GM21515 (cell line): ENCODE results near the gene NR3C1.

Source experiments
- ATAC-seq: cut with Tn5 transposase; IDR thresholded peaks from one replicate; pipeline ENCODE4 v1.9.1; 2021; ENCODE audit not compliant: unreplicated experiment

NR3C1 gene

DNA sequence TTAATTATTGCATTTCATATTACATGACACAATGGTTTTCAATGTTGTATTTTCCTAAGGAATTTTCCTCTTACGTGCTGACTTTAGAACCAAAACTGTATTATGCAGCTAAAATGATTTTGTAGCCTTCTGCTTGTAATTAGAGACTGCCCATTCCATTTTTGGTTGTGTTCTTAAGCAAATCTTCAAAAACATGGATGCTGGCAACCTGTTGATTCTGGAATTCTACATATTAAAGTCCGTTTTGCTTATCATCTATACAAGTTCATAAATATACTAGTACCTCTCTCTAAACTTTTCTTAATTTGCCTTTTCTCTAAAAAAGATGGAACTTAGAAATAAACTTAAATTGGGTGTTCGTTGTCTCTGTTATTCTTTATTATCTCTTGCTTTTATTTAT, 88.3 kb downstream of the NR3C1 start:
- ATAC-seq, result no peak

- no peak for ATAC-seq
These were observed 88.8 kb downstream of the NR3C1 start for GRCh38 chr5:143314659-143315058.

DNA sequence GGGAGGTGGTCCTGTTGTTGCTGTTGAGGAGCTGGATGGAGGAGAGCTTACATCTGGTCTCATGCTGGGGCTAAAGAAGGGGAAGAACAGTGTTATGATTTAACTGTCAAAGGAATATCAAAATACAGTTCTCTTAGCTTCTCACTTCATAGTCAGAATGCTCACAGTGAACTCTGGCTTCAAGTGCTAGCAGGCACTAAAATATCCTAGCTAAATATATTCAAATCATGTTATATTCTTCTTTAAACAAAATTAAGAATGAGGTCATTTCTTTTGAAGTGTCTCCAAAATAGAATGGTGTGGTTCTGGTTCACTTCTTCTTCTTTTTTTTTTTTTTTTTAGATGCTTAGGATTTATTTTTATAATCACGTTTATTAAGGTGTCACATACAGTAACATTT, 89.4 kb downstream of the NR3C1 start:
- ATAC-seq, result no peak

GRCh38 chr5:143313298-143313852, 90.1 kb downstream of the NR3C1 start:
- no peak for ATAC-seq

- no peak for ATAC-seq
These were observed 90.7 kb downstream of the NR3C1 start for GRCh38 chr5:143312822-143313221.

- ATAC-seq, result no peak
These were observed 91.5 kb downstream of the NR3C1 start for GRCh38 chr5:143311955-143312354.

- no peak for ATAC-seq
These were observed 92.1 kb downstream of the NR3C1 start for GRCh38 chr5:143311428-143311827.

GRCh38 chr5:143309661-143310431, 93.6 kb downstream of the NR3C1 start:
- ATAC-seq, result no peak

DNA sequence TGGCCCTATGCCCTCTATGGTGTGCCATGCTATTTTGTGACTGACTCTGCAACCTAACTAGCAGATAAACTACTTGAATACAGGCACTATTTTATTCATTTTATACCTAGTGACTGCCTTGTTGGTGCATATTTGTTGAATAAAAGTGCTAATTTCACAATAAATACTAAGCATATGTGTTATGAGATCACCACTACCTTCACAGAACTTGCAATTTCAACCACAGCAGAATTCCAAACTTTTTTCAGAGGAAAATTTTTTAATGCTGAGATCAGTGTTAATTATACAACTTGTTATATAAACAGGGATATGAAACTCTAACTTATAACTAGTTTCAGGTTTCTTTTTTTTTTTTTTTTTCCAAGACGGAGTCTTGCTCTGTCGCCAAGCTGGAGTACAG, 94.8 kb downstream of the NR3C1 start:
- ATAC-seq, result no peak

DNA sequence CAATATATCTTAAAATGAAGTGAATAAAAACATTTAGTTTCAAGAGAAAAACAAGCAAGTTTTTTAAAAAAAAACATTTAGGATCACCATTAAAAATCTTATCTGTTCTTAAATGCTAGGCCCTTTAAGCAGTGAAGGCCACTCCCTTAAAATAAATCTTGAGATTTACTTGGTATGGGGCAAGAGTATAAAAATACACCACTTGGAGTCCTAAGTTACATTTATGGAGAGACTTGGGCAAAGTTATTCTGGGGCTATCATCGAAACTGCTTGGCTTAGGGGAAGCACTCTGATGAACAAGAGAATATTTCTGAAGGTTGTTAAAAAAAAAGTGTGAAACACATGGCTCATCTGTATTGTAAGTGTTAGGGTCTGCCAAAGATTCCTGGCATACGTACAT, 97.4 kb downstream of the NR3C1 start:
- ATAC-seq, result no peak

DNA sequence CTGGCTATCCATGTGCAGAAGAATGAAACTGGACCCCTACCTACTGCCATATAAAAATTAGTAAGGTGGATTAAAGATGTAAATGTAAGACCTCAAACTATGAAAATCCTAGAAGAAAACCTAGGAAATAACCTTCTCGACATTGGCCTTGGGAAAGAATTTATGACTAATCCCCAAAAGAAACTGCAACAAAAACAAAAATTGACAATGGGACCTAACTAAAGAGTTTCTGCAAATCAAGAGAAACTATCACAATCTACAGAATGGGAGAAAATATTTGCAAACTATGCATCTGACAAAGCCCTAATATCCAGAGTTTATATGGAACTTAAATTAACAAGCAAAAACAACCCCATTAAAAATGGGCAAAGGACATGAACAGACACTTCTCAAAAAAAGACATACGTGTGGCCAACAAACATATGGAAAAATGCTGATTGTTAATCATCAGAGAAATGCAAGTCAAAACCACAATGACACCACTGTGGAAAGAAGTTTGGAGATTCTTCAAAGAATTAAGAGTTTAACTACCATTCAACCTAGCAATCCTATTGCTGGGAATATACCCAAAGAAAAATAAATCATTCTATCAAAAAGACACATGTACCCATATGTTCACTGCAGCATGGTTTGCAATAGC, 98.5 kb downstream of the NR3C1 start:
- ATAC-seq, result no peak

DNA sequence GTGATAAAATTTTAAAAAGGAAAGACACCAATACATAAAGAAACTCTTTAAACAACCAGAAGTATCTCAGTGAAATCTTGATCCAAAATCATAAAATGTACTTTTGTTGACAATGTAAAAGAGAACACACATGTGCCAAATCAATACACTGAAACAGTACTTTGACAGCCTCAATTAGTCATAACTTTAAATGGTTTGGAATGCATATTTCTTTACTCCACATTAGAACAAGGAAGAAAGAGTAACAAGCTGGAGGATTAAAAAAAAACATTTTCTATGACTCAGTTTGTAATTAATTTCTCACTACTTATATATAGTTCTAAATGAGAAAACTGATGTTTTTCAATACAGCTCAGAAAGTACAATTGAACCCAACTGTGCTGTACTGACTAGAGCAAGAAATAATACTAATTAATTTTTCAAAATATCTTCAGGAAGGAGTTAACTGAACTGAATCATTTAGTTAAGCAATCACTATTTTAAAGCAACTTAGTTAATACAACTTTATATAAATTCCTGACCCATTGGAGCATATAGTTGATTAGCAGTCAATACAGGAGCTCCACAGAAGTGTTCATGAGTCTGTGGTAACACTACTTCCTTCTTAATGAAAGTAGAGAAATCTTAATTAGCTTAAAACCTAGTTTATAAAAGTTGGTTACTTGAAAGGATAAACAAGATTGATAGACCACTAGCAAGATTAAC, 101.0 kb downstream of the NR3C1 start:
- no peak for ATAC-seq

- no peak for ATAC-seq
These were observed 105.7 kb downstream of the NR3C1 start for GRCh38 chr5:143297756-143298155.

- ATAC-seq, result no peak
These were observed 113.4 kb downstream of the NR3C1 start for GRCh38 chr5:143290125-143290524.

- no peak for ATAC-seq
These were observed 119.0 kb downstream of the NR3C1 start for GRCh38 chr5:143284521-143284920.

DNA sequence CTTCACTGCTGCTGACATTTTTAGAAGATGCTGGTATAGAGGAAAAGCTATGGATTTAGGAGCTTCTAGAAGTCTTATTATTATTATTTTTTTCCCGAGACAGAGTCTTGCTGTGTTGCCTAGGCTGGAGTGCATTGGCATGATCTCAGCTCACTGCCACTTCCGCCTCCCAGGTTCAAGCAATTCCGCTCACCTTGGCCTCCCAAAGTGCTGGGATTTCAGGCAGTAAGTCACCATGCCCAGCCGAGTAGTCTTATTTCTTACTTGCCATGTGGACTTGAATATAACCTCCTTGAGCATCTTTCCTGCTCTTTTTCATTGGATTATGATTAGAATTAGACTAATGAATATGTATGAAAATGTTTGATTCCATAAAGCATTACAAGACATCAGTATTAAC, 119.5 kb downstream of the NR3C1 start:
- no peak for ATAC-seq

GRCh38 chr5:143281226-143281625, 122.3 kb downstream of the NR3C1 start:
- ATAC-seq, result no peak

DNA sequence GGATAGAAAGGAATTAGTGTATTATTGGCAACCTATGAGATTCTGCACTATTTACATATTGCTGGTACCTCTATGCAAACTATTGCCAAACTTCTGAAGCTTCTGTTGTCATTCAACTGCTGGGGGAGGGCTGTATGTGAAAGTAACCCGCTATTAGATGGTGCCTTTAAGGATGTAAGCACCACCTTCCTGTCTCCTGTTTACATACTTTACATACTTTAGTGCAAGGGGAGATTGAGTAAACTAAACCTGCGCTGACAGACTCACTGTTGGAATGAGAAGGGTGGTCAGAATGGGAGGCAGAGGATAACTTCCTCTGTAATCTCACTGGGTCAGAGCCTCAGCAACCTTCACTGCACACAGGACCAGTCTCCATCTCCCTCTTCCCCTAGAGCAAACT, 123.8 kb downstream of the NR3C1 start:
- no peak for ATAC-seq

DNA sequence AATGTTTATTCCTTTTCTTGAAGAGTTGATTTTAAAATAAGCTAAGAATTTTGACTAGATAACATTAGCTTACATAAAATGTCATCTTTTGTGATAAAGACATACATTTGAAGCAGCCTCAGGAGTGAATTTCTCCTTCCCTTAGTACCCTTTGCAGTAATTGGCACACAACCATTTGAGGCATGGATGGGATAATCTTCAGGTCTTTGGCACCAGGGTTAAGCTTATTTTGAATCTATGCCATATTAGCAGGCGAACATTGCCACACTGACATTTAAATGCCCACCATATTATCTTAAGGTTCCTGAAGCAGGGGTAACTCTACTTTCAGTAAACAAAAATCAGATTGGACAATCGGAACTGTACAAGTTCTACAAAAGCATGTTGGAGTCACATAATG, 126.0 kb downstream of the NR3C1 start:
- ATAC-seq, result no peak

DNA sequence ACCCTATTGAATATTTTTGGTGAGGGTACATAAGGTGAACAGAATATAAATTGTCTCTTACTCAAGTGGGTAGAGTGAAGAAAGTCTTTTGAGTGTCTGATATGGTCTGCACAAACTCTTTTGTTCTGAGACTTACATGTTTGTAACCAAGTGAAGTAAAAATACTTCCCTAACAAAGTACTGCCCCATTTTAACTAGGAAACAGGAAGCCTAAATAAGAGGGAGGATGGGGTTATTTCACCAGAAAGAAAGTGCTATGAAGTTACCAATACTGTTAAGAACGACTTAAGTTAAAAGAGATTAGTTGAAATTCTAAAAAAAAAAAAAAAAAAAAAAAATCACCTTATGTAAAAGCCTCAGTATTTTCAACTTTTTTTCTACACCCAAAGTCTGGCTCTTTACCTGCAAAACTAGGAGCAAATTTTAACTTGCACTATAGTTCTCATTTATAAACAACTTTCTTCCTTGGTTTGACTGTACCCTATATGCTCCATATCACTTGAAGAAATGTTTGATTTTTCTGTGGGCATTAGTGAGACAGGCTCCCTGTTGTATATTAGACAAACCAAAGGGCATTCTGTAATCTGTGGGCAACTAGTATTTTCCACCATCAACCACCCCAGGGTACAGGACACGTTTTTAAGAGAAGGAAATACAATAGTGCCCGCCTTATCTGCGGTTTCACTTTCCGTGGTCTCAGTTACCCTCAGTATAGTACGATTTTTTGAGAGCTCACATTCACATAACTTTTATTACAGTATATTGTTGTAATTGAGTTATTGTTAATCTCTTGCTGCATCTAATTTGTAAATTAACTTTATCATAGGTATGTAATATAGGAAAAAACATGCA, 127.7 kb downstream of the NR3C1 start:
- no peak for ATAC-seq

DNA sequence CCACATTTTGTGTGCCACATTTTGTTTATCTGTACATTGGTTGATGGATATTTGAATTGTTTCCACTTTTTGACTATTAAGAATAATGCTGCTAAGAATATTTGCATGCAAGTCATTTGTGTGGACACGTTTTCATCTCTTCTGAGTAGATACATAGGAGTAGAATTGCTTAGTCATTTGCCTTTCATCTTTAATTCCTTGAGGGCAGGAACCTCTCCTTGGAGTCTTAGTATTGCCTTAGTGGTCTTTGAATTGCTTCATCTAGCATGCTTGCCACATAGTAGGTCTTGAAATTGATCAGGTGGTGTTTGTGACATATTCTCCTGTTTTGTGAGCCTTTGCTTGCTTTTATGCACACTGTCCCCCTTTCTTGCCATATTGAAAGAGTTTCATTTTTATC, 128.5 kb downstream of the NR3C1 start:
- ATAC-seq, result no peak
